Transverse colon (tissue), 4 donors: ENCODE results near the gene OSBPL2. TPM values are rescaled to one million over a fixed set of nuclear protein-coding genes. Genes with fewer than 3 reads are reported as not detected.

Source experiments
- DNase-seq: peaks from one replicate; pipeline ENCODE4 v3.0.0-alpha.2; 2019
- H3K27ac ChIP-seq, 4 donors: fragments of 200-600 bp; sonication (generic); 2 replicates each; pipeline ENCODE4 v1.5.1; 2016 to 2018; ENCODE audit warnings: inconsistent platforms in 4 of 4
- H3K27me3 ChIP-seq: fragments of 200-600 bp; sonication (generic); 2 replicates; pipeline ENCODE4 v1.5.1; 2017; ENCODE audit warnings: inconsistent platforms
- H3K36me3 ChIP-seq, 4 donors: fragments of 200-600 bp; sonication (generic); 2 replicates each; pipeline ENCODE4 v1.5.1; 2017 to 2019; ENCODE audit warnings: inconsistent platforms in 4 of 4
- H3K4me1 ChIP-seq, 4 donors: fragments of 200-600 bp; sonication (generic); 2 replicates each; pipeline ENCODE4 v1.5.1; 2017 to 2020; ENCODE audit warnings: inconsistent platforms in 4 of 4
- H3K4me3 ChIP-seq, 4 donors: fragments of 200-600 bp; sonication (generic); 1 replicate in 1 of 4; 2 replicates in 3 of 4; pipeline versions ENCODE4 v1.5.1 to v1.6.1; 2017 to 2019; ENCODE audit warnings: inconsistent platforms in 4 of 4
- H3K9me3 ChIP-seq, 2 donors: fragments of 200-600 bp; sonication (generic); 2 replicates each; pipeline ENCODE4 v1.5.1; 2017 to 2019; ENCODE audit warnings: inconsistent platforms in 2 of 2
- EP300 ChIP-seq: sonication (generic); formaldehyde crosslinking; IDR thresholded peaks from one replicate; pipeline ENCODE4 v1.6.1; 2017; ENCODE audit warnings: antibody characterized with exemption, low read depth
- POLR2A ChIP-seq: fragments of 450-650 bp; IDR thresholded peaks from one replicate; pipeline ENCODE4 v1.6.1; 2016; ENCODE audit warnings: antibody characterized with exemption, mild to moderate bottlenecking, moderate library complexity
- POLR2AphosphoS5 ChIP-seq, 3 donors: sonication (generic); formaldehyde crosslinking; IDR thresholded peaks; one replicate each; pipeline ENCODE4 v1.6.1; 2016; ENCODE audit warnings: antibody characterized with exemption in 3 of 3
- WGBS, 2 donors: methylation state at CpG; one replicate each; pipeline ENCODE4 v1.1.5; 2018; ENCODE audit warnings: low coverage in 1 of 2; 5-methylcytosine and 5-hydroxymethylcytosine counted together
- in situ Hi-C, 4 donors: fragments of 200-750 bp; cut with MboI; loops; one replicate each; pipeline versions ENCODE4 v1.15.0 to v1.15.1; 2017; ENCODE audit warnings: low sequenced_read_pairs in 3 of 4, low pct_ligation_motif_present in 1 of 4, low pct_unique_long_range_greater_than_20kb in 1 of 4
- intact Hi-C: fragments of 100-400 bp; cut with DNase I; formaldehyde crosslinking; loops from one replicate; pipeline ENCODE4 v1.15.1; 2023; ENCODE audit warnings: low total_unique reads
- total RNA-seq, 4 donors: library from RNA; depleted of rRNA; stranded (reverse); fragments of >200 nt; gene quantifications; one replicate each; pipeline ENCODE4 v1.1.0, GENCODE V29; 2016
- TF ChIP-seq, protein P1 (sequence below), 5 experiments: fragments of 200-600 bp in 3 of 5; fragments of 450-650 bp in 2 of 5; sonication (generic) in 3 of 5; IDR thresholded peaks; 1 replicate in 2 of 5; 2 replicates in 3 of 5; pipeline ENCODE4 v1.5.1; 2016 to 2017; ENCODE audit warnings: antibody characterized with exemption in 5 of 5, inconsistent platforms in 3 of 5, mild to moderate bottlenecking in 2 of 5, moderate library complexity in 1 of 5

OSBPL2 gene
- total RNA-seq, 4 donors from 2014 or later: 36.2 to 101 (median 73.3) TPM

DNA sequence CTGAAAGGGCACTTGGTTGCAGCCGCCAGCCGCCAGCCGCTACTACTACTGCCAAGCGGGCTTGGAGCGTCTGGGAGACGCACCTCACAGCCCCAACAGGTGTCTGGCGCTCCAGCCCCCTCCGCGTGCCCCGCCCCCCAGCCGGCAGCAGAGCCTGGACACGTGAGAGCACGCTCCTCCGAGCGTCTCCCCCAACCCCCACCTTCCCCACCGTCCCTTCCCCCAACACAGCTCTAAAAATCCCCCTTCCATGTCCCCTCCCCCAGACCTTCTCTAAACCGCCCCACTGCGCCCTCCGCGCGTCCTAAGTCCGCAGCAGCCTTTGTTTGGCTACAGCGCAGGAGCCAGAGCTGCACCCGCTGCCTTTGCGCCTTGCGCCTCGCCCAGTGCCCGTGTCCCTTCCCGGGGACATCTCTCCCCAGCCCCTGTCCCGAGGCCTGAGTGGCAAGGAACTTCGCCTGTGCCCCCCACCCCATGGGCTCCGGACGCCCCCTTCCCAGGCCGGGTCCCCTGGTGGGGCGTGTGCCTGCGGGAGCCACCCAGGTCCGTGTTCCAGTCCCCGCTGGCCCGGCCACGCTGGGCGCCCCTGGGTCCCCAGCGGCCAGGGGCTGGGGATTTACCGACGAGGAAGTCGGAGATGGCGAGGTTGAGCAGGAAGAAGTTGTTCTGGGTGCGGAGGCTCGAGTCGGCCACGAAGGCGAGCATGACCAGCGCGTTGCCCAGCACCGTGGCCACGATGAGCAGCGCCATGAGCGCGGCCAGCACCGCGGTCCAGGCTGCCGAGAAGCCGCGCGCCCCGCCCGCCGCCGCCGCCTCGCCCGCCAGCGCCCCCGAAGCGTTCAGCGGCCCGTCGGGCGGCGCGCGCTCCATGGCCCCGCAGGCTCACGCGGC, 19.0 kb upstream of the OSBPL2 start:
- Histone ChIP-seq H3K36me3 (no peaks in the 10 kb centered on the region), H3K27me3 (peaks cover 95% of the 10 kb centered on the region), H3K9me3 (no peaks in the 10 kb centered on the region), H3K27ac (no peak overlapping the region), H3K4me3 (peak overlapping the region in 3 of 4 donors; percentile 21 to 45 (median 42)), H3K4me1 (peaks cover 3 to 15% (median 13%) of the 10 kb centered on the region in 4 donors)
- intact Hi-C loops: no loop called here
- no peak for DNase-seq
- in situ Hi-C loops: no loop called here
- no peak for TF ChIP-seq POLR2AphosphoS5 (IDR thresholded peaks at IDR 0.05)
- no peak for TF ChIP-seq POLR2A
- TF ChIP-seq EP300: no peak
- TF ChIP-seq, protein P1, sequence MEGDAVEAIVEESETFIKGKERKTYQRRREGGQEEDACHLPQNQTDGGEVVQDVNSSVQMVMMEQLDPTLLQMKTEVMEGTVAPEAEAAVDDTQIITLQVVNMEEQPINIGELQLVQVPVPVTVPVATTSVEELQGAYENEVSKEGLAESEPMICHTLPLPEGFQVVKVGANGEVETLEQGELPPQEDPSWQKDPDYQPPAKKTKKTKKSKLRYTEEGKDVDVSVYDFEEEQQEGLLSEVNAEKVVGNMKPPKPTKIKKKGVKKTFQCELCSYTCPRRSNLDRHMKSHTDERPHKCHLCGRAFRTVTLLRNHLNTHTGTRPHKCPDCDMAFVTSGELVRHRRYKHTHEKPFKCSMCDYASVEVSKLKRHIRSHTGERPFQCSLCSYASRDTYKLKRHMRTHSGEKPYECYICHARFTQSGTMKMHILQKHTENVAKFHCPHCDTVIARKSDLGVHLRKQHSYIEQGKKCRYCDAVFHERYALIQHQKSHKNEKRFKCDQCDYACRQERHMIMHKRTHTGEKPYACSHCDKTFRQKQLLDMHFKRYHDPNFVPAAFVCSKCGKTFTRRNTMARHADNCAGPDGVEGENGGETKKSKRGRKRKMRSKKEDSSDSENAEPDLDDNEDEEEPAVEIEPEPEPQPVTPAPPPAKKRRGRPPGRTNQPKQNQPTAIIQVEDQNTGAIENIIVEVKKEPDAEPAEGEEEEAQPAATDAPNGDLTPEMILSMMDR (IDR thresholded peaks at IDR 0.05): no peak
- WGBS, 2 donors: 3% methylated on average over 39 of the region's 84 CpGs; no CpG with 5 or more reads in 1 of the 2 donors

DNA sequence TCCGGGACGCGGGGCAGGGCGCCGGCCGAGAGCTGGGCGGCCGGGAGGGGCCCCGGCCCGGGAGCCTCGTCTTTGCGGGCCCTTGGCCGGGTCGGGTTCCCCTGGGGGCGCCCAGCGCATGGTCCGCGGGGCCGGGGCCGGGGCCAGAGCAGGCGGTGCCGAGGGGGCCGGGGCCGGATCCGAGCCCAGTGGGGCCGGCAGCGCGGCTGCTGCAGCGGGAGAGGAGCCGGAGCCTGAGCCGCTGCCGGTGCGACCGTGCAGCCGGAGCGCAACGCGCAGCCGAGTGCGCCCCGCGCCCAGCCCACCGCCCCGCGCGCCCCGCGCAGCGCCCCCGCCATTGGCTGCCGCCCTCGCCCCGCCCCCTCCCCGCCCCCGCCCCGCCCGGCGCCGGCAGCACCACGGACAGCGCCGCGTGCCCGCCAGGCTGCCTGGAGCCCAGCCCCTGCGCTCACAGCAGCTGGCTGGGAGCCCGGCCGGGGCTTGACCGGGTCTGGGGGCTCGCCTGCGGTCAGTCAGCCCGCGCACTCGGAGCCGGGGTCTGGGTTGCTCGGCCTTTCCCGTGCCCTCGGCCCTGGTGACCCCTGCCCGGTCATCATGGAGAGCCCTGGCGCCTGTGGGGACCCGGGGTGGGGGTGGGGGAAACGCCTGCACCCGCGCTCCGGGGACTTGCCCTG, 18.2 kb upstream of the OSBPL2 start, which contains the start of gene HRH3:
Gene HRH3, minus strand, starts transcription at position 287 of the 674 bp plus-strand sequence. CDS start 308 bp downstream, outside the sequence.
- in situ Hi-C loops: no loop called here
- peaks cover 93% of the 10 kb centered on the region for H3K27me3 ChIP-seq
- 0% methylated on average over 24 of the region's 84 CpGs; no CpG with 5 or more reads in 1 of the 2 donors for WGBS, 2 donors
- intact Hi-C loops: no loop called here
- DNase-seq: peak; percentile 25
- no peaks in the 10 kb centered on the region for H3K36me3 ChIP-seq
- peaks cover 3 to 15% (median 13%) of the 10 kb centered on the region in 4 donors for H3K4me1 ChIP-seq
- TF ChIP-seq, protein P1 (IDR thresholded peaks at IDR 0.05): no peak
- TF ChIP-seq POLR2AphosphoS5 (IDR thresholded peaks at IDR 0.05) (no peak), POLR2A (no peak), EP300 (no peak)
- no peaks in the 10 kb centered on the region for H3K9me3 ChIP-seq
- peak within 1 kb of the TSS in 3 of 4 donors; percentile 21 to 45 (median 42) for H3K4me3 ChIP-seq
- H3K27ac ChIP-seq: no peak within 1 kb of the TSS

DNA sequence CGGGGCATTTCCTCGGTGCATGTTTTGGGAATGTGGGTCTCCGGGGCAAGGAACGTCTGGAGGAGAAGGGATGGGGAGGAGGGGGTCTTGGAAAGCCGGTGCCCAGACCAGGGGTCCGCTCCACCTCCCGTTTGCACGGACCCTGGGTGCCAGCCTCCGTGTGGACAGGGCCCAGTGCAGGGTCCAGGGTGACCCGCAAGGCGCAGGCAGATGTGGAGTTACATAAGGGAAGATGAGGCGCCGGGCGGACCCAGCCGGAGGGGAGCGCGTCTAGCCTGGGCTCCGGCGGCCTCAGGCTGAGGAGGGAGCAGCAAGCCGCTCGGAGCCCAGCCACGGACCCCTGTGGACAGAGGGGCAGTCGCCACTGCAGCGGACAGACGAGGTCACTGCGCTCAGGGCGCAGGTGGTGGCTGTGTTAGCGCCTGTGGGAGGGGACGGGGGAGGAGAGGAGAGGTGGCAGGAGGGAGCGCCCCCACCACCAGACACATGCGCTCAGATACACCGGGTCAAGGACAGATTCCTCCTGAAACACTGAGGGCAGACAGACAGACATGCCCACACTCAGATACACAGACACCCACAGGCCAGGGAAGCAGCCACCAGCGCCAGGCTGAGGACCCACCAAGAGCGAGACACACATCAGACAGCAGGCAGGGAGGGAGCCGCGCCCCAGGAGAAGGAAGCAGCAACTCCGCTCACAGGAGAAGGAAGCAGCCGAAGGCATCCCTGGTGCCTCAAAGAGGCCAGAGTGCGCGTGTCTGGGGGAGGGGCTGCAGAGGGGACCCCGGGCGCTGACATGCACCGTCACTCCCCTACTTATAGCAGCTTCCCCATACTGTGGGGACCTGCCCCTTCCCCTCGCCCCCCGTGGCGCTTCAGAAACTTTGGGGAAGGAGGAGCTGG, 17.4 kb upstream of the OSBPL2 start:
- TF ChIP-seq, protein P1 (IDR thresholded peaks at IDR 0.05): no peak
- TF ChIP-seq EP300 (no peak), POLR2AphosphoS5 (IDR thresholded peaks at IDR 0.05) (no peak), POLR2A (no peak)
- Histone ChIP-seq H3K4me3 (peak overlapping the region in 1 of 4 donors; percentile 27), H3K27ac (no peak overlapping the region), H3K4me1 (peaks cover 3 to 15% (median 13%) of the 10 kb centered on the region in 4 donors), H3K9me3 (no peaks in the 10 kb centered on the region), H3K27me3 (peaks cover 93% of the 10 kb centered on the region), H3K36me3 (no peaks in the 10 kb centered on the region)
- 12% methylated on average over 46 of the region's 46 CpGs; no CpG with 5 or more reads in 1 of the 2 donors for WGBS, 2 donors
- in situ Hi-C loops: no loop called here
- intact Hi-C loops: no loop called here
- DNase-seq: no peak
